Heart left ventricle (tissue), 13 donors: ENCODE results near the gene SRPRB.

Source experiments
- POLR2A ChIP-seq, 2 donors: fragments of 450-650 bp; IDR thresholded peaks; one replicate each; pipeline ENCODE4 v1.6.1; 2017; ENCODE audit warnings: antibody characterized with exemption in 2 of 2, mild to moderate bottlenecking in 2 of 2, moderate library complexity in 2 of 2
- TF ChIP-seq, protein P1 (sequence below), 12 donors: fragments of 200-600 bp; sonication (generic) in 4 of 12; IDR thresholded peaks; one replicate each; pipeline versions ENCODE4 v1.5.0 to v1.8.0; 2018 to 2022; ENCODE audit warnings: antibody characterized with exemption in 12 of 12, mild to moderate bottlenecking in 5 of 12
- donor health status: ischemic (EF 13 %, LVEDD 7.1; RV severe dilation, severe dysfunction).
- donor health status: DM: no; HTN: yes; CAD: no.
- donor health status: DM: no; HTN: no; CAD: no.
- donor health status: ischemic (EF 25% LVEDD 6.9; RV normal size, moderate dysfunction).
- donor health status: ischemic (EF 25% LVEDD 5.7; RV mildly dilated, moderate dysfunction).
- donor health status: ischemic (EF 35%, LVEDD 5.7; RV mildly dilated, moderate dysfunction).
- donor health status: nonischemic (EF 11% LVEDD 7.7; RV severe dilation, severe dysfunction).
- donor health status: DM: yes; HTN: yes; CAD: no.
- donor health status: PGD.
- donor health status: ischemic (EF 29% LVEDD 5.4; RV normal size, mild dysfunction).
- donor health status: nonischemic (EF 23%, LVEDD 6.1; RV moderate dilation, normal function).

DNA sequence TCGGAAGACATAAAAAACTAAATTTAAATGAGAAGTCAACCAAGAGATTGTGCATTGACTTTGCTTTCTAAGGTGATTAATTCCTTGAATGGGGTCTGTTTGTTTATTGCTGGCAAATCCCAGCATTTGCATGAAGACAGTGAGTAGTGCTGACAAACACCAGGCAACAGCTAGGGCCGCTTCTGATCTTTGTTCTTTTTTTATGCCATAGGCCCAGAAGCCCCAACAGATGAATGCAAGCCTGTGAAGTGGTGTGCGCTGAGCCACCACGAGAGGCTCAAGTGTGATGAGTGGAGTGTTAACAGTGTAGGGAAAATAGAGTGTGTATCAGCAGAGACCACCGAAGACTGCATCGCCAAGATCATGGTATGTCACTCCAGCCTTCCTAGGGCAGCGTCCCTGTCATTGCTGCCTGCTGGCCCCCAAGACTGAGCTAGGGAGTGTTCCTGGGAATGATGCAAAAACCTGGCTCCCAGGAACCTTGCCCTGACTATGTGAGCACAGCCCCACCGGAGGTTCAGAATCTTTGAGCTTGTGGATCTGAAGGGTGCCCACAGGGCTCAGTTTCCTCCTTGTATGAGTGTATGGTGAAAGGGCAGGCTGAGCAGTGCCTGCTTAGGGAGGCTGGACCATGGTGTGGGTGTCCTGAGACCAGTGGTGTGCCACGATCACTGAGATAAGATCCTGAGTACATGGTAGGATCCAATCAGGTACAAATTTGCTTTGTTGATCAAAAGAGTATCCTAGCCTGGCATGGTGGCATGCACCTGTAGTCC is 46.5 kb upstream of the SRPRB start:
- TF ChIP-seq, protein P1, sequence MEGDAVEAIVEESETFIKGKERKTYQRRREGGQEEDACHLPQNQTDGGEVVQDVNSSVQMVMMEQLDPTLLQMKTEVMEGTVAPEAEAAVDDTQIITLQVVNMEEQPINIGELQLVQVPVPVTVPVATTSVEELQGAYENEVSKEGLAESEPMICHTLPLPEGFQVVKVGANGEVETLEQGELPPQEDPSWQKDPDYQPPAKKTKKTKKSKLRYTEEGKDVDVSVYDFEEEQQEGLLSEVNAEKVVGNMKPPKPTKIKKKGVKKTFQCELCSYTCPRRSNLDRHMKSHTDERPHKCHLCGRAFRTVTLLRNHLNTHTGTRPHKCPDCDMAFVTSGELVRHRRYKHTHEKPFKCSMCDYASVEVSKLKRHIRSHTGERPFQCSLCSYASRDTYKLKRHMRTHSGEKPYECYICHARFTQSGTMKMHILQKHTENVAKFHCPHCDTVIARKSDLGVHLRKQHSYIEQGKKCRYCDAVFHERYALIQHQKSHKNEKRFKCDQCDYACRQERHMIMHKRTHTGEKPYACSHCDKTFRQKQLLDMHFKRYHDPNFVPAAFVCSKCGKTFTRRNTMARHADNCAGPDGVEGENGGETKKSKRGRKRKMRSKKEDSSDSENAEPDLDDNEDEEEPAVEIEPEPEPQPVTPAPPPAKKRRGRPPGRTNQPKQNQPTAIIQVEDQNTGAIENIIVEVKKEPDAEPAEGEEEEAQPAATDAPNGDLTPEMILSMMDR (IDR thresholded peaks at IDR 0.05) = no peak
- TF ChIP-seq POLR2A (IDR thresholded peaks at IDR 0.05) = no peak
